H1 (cell line): ENCODE measurements around the gene LMX1B. TPM values are rescaled to one million over a fixed set of nuclear protein-coding genes. Genes with fewer than 3 reads are reported as not detected.

Experiments
- ATF2 ChIP-seq: IDR thresholded peaks from 2 replicates; pipeline ENCODE4 v1.6.1; 2012; ENCODE audit warnings: low read length, inconsistent platforms
- CHD2 ChIP-seq: IDR thresholded peaks from 2 replicates; pipeline ENCODE4 v1.6.1; 2012; ENCODE audit warnings: low read length, improper control_type of control experiment
- CHD7 ChIP-seq: fragments of 300-600 bp; sonication (generic); IDR thresholded peaks from 2 replicates; pipeline ENCODE4 v1.7.1; 2012; ENCODE audit warnings: low read length, moderate library complexity, mild to moderate bottlenecking, inconsistent platforms; ENCODE audit not compliant: insufficient replicate concordance
- KDM5A ChIP-seq: fragments of 200-600 bp; IDR thresholded peaks from 2 replicates; pipeline ENCODE4 v1.7.1; 2012; ENCODE audit warnings: mild to moderate bottlenecking, low read length, inconsistent platforms, mixed read lengths
- NANOG ChIP-seq: IDR thresholded peaks from 2 replicates; pipeline ENCODE4 v1.6.1; 2011; ENCODE audit warnings: low read length, low read depth, mild to moderate bottlenecking, inconsistent platforms; ENCODE audit not compliant: insufficient read depth, poor library complexity, severe bottlenecking
- SP2 ChIP-seq: IDR thresholded peaks from 2 replicates; pipeline ENCODE4 v1.6.1; 2012; ENCODE audit warnings: mild to moderate bottlenecking, low read length, inconsistent platforms
- USF2 ChIP-seq: IDR thresholded peaks from 2 replicates; pipeline ENCODE4 v1.6.1; 2011; ENCODE audit warnings: low read length, improper control_type of control experiment
- polyA plus RNA-seq, 7 experiments: library from polyadenylated mRNA; depleted of rRNA in 3 of 7; stranded (reverse) in 5 of 7; unstranded in 2 of 7; fragments of >200 nt in 5 of 7; fragments of 200-250 nt in 2 of 7; gene quantifications; 1 replicate in 5 of 7; 2 replicates in 1 of 7; 4 replicates in 1 of 7; pipeline versions ENCODE4 v1.2.1 to v1.2.3, GENCODE V29; 2011 to 2013; ENCODE audit warnings: missing spikeins in 2 of 7, mixed read lengths in 2 of 7
- total RNA-seq: library from RNA; stranded (reverse); fragmentation: NEBNext Ultra II Directional; extraction: Animal tissue kit (Norgen Biotek cat#: 25700); gene quantifications from 2 replicates; pipeline ENCODE4 v1.2.1, GENCODE V29; 2021

LMX1B gene
- total and polyA plus RNA-seq, 2 of the 8 experiments (the other 6 are each of a cell fraction or from before 2014, with no cell fraction given): 0.09 to 0.37 TPM

- TF ChIP-seq CHD7 (no peak), CHD2 (no peak), NANOG (no peak), USF2 (no peak), ATF2 (no peak), KDM5A (no peak), SP2 (no peak)
Measured at GRCh38 chr9:126721564-126721981, 107.8 kb downstream of the LMX1B start (continued).
